HG02763 (cell line): ENCODE measurements around the gene MCM3.

Experiments used
- ATAC-seq: cut with Tn5 transposase; IDR thresholded peaks from one replicate; pipeline ENCODE4 v1.9.1; 2021; ENCODE audit warnings: mild to moderate bottlenecking, moderate library complexity; ENCODE audit not compliant: unreplicated experiment

MCM3 gene

GRCh38 chr6:52254731-52255378, 29.7 kb downstream of the MCM3 start:
- no peak for ATAC-seq

GRCh38 chr6:52253494-52253893, 31.0 kb downstream of the MCM3 start:
- ATAC-seq, result no peak

GRCh38 chr6:52251113-52251512, 33.4 kb downstream of the MCM3 start:
- ATAC-seq, result no peak

DNA sequence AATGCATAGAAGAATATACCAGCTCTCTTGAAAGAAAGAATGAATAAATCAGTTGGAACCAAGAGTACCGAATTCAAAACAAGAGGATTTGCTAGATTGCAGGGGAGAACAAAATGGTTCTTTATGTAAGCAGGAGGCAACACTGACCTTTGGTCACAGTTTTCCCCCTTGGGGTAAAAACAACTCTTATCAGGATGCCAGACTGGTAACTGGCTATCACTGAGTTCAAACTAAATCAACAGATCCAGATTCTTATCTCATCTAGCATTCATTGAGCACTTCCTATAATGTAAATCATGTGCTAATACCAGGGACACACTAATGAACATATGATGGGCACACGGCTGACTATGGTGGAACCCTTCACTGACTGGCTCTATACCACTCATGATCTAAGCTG, 35.5 kb downstream of the MCM3 start:
- no peak for ATAC-seq

- ATAC-seq, result no peak
Observed at GRCh38 chr6:52245425-52245824, 39.1 kb downstream of the MCM3 start.

- ATAC-seq, result no peak
Observed at GRCh38 chr6:52244400-52244799, 40.1 kb downstream of the MCM3 start, which contains the start of gene IL17F. Gene IL17F, minus strand, starts transcription at chr6:52244500. Its CDS starts 71 bp downstream, at chr6:52244429.

GRCh38 chr6:52243282-52243893, 41.2 kb downstream of the MCM3 start:
- ATAC-seq, result no peak

GRCh38 chr6:52241819-52242218, 42.7 kb downstream of the MCM3 start:
- no peak for ATAC-seq

DNA sequence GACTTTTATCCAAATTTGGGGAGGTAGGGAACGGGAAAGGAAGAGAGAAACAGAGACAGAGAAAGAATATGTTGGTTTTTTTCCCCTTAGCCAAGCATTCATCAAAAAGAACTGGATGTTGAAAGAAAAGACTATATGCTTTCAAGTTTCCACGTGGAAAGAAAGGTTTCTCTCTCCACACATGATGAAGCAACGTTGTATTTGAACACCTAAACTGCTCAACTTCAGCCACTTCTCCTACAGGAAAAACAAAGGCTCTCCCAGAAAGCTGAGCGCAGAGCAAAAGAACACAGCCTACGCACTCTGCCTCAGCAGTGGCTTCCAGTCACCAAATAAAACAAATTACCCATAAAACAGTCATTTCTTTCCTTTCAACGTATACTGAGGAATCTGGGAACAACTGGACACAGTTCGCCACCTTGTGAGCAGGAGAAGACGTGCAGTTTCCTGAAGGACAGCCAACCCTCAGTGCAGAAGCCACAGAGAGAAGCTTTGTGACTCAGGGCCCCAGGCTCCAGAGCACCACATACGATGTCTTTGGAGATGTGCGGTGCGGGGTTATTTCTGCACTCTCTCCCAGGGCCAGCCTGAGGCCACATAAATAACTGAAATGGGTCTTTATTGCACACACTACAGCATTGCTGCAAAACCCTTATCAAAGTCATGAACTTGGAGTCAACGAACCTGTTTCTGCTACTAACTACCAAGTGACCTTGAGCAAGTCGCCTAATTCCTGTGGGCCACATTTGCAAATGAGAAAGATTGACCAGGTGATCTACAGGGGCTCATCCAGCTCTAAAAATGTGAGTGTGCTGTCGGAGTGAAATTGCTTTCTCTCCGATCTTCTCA, 50.3 kb downstream of the MCM3 start:
- ATAC-seq, result peak; percentile 80

- no peak for ATAC-seq
Observed at GRCh38 chr6:52233005-52233404, 51.5 kb downstream of the MCM3 start.

DNA sequence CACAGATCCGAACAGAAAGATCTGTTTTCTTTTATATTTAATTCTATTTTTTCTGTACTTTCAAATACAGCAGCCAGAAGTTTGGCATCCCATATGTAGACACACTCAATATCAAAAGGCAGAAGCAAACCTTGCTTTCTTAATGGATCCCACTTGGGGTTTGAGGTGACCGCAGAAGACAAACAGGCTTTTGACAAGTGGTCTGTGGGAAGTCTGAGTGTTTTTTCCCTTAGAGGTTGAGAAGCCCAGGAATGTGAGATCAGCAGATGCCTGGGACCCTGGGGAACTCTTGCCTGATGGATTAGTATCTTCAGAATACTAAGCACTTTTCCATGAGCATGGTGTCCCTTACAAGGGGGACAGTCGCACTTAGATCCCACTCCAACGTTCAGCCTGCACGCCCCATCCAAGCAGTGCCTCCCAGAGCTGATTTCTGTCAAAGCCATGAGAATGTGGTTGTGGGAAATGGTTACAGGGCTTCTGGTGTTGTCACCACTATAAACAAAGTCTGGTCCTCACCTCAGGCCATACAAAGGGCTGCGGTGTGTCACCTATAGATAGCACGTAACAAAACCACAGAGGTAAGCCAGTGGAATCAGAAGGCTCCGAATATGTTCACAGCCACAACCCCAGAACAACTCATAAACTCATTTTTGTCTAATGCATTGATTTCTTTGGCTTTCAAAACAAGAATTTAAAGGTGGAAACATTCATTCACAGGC, 53.0 kb downstream of the MCM3 start:
- no peak for ATAC-seq

GRCh38 chr6:52230685-52231084, 53.9 kb downstream of the MCM3 start:
- ATAC-seq, result no peak

GRCh38 chr6:52227495-52227894, 57.0 kb downstream of the MCM3 start:
- peak; percentile 100 for ATAC-seq

GRCh38 chr6:52221302-52221701, 63.2 kb downstream of the MCM3 start:
- ATAC-seq, result no peak

GRCh38 chr6:52217761-52218160, 66.8 kb downstream of the MCM3 start:
- ATAC-seq, result no peak

DNA sequence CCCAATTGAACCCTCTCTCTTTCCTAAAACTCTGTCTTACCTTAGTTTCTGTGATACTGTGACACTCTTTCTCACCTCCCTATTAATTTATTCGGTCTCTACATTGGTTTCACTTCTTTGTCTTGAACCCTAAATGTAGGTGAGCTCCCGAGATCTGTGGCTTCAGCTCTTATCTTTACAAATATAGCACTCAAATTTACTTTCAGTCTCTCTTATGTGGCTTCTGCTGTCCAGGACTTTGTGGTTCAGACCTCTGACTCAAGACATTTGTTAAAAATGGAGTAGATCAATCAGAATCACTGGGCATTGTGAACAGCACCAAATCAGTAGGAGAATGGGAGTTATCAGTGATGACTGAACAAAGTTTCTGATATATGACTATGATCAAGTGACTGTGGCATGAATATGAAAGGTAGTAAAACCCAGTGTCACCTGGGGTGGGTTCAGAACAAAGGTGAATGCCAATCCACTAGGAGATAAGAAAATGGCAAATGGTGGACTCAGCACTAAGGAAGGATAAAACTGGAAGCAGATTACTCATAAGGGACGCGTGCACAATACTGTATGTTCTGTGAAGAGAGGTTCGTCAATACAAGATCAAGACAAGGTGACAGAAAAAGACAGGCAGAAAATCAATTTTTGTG, 67.5 kb downstream of the MCM3 start:
- no peak for ATAC-seq

- ATAC-seq, result no peak
Observed at GRCh38 chr6:52215787-52216186, 68.8 kb downstream of the MCM3 start.
